OCI-LY7 (cell line): ENCODE measurements around the gene TALDO1. TPM values are rescaled to one million over a fixed set of nuclear protein-coding genes. Genes with fewer than 3 reads are reported as not detected.

ENCODE experiments used
- BruUV-seq: library from RNA; stranded (reverse); fragments of 400-500 nt; replicated peaks from 2 replicates; lab custom pipeline; 2021; lab: Mats Ljungman, UMichigan
- CTCF ChIA-PET: fragments of 300-600 bp; sonication (Branson Sonifier 250); formaldehyde crosslinking; loops from one replicate; lab custom pipeline; 2022; ENCODE audit warnings: antibody characterized with exemption; ENCODE audit not compliant: unreplicated experiment; lab: Charles Lee
- POLR2A ChIA-PET: fragments of 300-600 bp; sonication (Branson Sonifier 250); formaldehyde crosslinking; loops from one replicate; lab custom pipeline; 2022; ENCODE audit warnings: antibody characterized with exemption; lab: Charles Lee
- DNase-seq: peaks from one replicate; pipeline ENCODE4 v3.0.0-alpha.2; 2015; ENCODE audit warnings: low spot score
- H2AFZ ChIP-seq: fragments of 200-600 bp; sonication (generic), shearing (Covaris generic); 2 replicates; pipeline ENCODE4 v1.6.1; 2014; ENCODE audit warnings: mild to moderate bottlenecking, antibody characterized with exemption, low read length, moderate library complexity
- H3K27ac ChIP-seq: fragments of 200-600 bp; sonication (generic); 2 replicates; pipeline ENCODE4 v1.5.1; 2014; ENCODE audit warnings: mixed run types, low read depth, mild to moderate bottlenecking, moderate library complexity, low read length, inconsistent platforms; ENCODE audit not compliant: poor library complexity, severe bottlenecking
- H3K36me3 ChIP-seq: fragments of 200-600 bp; sonication (generic); 2 replicates; pipeline ENCODE4 v1.6.1; 2014; ENCODE audit warnings: mild to moderate bottlenecking, antibody characterized with exemption, low read length, moderate library complexity, mixed read lengths; ENCODE audit not compliant: insufficient read depth
- H3K4me1 ChIP-seq: fragments of 200-600 bp; sonication (generic); 2 replicates; pipeline ENCODE4 v1.5.1; 2014; ENCODE audit warnings: mild to moderate bottlenecking, low read length; ENCODE audit not compliant: insufficient read depth, poor library complexity, severe bottlenecking
- H3K4me2 ChIP-seq: fragments of 200-600 bp; sonication (generic); 2 replicates; pipeline ENCODE4 v1.6.1; 2014; ENCODE audit warnings: mild to moderate bottlenecking, low read length
- H3K4me3 ChIP-seq: fragments of 200-600 bp; sonication (generic); 2 replicates; pipeline ENCODE4 v1.5.1; 2014; ENCODE audit warnings: mild to moderate bottlenecking, low read depth, low read length; ENCODE audit not compliant: poor library complexity, severe bottlenecking
- H3K79me2 ChIP-seq: fragments of 200-600 bp; sonication (generic); 2 replicates; pipeline ENCODE4 v1.6.1; 2016; ENCODE audit warnings: low read depth, mild to moderate bottlenecking, low read length, moderate library complexity, mixed read lengths; ENCODE audit not compliant: insufficient read depth
- H3K9me2 ChIP-seq: fragments of 200-600 bp; sonication (generic); 2 replicates; pipeline ENCODE4 v1.6.1; 2016; ENCODE audit warnings: mild to moderate bottlenecking, low read length, mixed read lengths; ENCODE audit not compliant: insufficient read depth
- H3K9me3 ChIP-seq: fragments of 200-600 bp; sonication (generic); 2 replicates; pipeline ENCODE4 v1.6.1; 2014; ENCODE audit warnings: mild to moderate bottlenecking, mixed run types, low read length, mixed read lengths
- H4K20me1 ChIP-seq: fragments of 200-600 bp; sonication (generic); 2 replicates; pipeline ENCODE4 v1.6.1; 2014; ENCODE audit warnings: mild to moderate bottlenecking, antibody characterized with exemption, low read length, moderate library complexity, mixed read lengths; ENCODE audit not compliant: insufficient read depth
- CTCF ChIP-seq: fragments of 200-600 bp; sonication (generic); conservative IDR thresholded peaks from 2 replicates; pipeline ENCODE4 v1.5.1; 2014; ENCODE audit warnings: mild to moderate bottlenecking, antibody characterized with exemption, low read length, moderate library complexity, mixed read lengths
- EZH2phosphoT487 ChIP-seq: fragments of 200-600 bp; sonication (generic); IDR thresholded peaks from 2 replicates; pipeline ENCODE4 v1.6.1; 2018; ENCODE audit warnings: low read depth, borderline replicate concordance, mild to moderate bottlenecking, mixed run types, antibody characterized with exemption, low read length, moderate library complexity, mixed read lengths
- intact Hi-C: fragments of 100-400 bp; cut with micrococcal nuclease; formaldehyde crosslinking; loops from one replicate; pipeline ENCODE4 v1.10.0; 2022; ENCODE audit not compliant: unreplicated experiment
- total RNA-seq, 2 experiments: library from RNA; depleted of rRNA in 1 of 2; stranded (reverse); fragments of >200 nt in 1 of 2; shearing (Covaris generic) in 1 of 2; gene quantifications; 2 replicates each; pipeline ENCODE4 v1.2.3, GENCODE V29; 2014 to 2022

The TALDO1 gene
- total RNA-seq, 2 experiments from 2014 or later = 172 to 226 TPM

DNA sequence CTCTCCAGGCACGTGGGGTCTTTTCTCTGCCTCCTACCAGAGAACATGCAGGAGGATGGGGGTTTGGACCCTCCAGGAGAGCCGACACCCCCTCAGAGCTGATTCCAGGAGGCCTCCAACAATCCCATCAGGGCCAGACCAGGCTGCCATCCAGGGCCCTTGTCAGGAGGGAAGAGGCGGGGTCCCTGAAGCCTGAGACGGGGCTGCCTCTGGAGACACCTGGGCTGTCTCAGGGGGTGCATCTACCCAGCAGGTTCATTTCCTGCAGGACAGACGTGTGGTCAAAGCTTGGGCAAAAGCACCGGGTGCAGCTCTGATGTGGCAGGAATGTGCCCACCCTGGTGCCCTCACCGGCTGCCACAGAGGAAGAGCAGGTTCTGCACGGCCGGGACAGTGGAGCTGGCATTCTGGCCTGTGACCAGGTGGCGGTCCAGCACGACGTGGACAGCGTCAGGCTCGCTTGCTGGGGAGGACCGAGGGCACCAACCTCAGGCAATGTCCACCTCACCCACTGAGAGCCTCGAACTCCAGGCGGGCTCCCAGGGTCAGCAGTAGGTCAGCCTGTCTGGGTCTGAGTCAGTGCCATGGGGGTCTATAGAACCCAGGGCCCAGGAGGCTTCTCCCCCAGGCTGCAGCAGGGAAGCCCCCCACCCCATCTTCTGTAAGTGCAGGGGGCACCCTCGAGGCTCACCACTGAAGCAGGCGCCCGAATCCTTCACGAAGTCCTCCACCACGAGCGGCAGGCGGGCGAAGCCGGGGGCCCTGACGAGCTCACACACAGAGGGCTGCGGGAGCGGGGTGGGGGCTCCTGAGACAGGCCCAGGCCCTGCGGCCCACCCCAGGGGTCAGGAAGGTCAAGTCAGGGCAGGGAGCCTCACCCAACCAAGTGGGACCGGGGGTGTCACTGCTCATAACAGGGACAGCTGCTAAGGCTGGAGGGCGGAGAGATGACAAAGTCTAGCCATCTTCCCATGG, 23.7 kb downstream of the TALDO1 start:
- CTCF ChIA-PET = no interaction called here
- no peak for DNase-seq
- no TSS peak for BruUV-seq
- Histone ChIP-seq H3K4me3 (no peak overlapping the region), H3K27ac (no peak overlapping the region), H3K79me2 (peaks cover 22% of the 10 kb centered on the region), H4K20me1 (no peaks in the 10 kb centered on the region), H3K36me3 (peaks cover 80% of the 10 kb centered on the region), H3K9me3 (no peaks in the 10 kb centered on the region), H3K4me2 (no peak overlapping the region), H3K4me1 (peaks cover 11% of the 10 kb centered on the region), H3K9me2 (no peaks in the 10 kb centered on the region), H2AFZ (no peak overlapping the region)
- POLR2A ChIA-PET = no interaction called here
- TF ChIP-seq CTCF (no peak), EZH2phosphoT487 (no peak)
- intact Hi-C loops = no loop called here

- intact Hi-C loops = no loop called here
- Histone ChIP-seq H3K4me3 (no peak overlapping the region), H3K79me2 (peaks cover 30% of the 10 kb centered on the region), H4K20me1 (no peaks in the 10 kb centered on the region), H3K4me2 (no peak overlapping the region), H3K36me3 (peaks cover 73% of the 10 kb centered on the region), H3K9me2 (no peaks in the 10 kb centered on the region), H3K4me1 (peaks cover 11% of the 10 kb centered on the region), H3K9me3 (no peaks in the 10 kb centered on the region), H3K27ac (no peak overlapping the region), H2AFZ (no peak overlapping the region)
- TF ChIP-seq CTCF = no peak
- TF ChIP-seq EZH2phosphoT487 = no peak
- ChIA-PET POLR2A (no interaction called here), CTCF (no interaction called here)
- DNase-seq = no peak
- BruUV-seq = no TSS peak
Measured at GRCh38 chr11:771617-772204, 24.4 kb downstream of the TALDO1 start.
